Measurements from ENCODE around the gene ELMO1. TPM values are rescaled to one million over a fixed set of nuclear protein-coding genes. Genes with fewer than 3 reads are reported as not detected.

The ELMO1 gene
- total RNA-seq, 1 donor from 2014 or later, result 139 TPM

DNA sequence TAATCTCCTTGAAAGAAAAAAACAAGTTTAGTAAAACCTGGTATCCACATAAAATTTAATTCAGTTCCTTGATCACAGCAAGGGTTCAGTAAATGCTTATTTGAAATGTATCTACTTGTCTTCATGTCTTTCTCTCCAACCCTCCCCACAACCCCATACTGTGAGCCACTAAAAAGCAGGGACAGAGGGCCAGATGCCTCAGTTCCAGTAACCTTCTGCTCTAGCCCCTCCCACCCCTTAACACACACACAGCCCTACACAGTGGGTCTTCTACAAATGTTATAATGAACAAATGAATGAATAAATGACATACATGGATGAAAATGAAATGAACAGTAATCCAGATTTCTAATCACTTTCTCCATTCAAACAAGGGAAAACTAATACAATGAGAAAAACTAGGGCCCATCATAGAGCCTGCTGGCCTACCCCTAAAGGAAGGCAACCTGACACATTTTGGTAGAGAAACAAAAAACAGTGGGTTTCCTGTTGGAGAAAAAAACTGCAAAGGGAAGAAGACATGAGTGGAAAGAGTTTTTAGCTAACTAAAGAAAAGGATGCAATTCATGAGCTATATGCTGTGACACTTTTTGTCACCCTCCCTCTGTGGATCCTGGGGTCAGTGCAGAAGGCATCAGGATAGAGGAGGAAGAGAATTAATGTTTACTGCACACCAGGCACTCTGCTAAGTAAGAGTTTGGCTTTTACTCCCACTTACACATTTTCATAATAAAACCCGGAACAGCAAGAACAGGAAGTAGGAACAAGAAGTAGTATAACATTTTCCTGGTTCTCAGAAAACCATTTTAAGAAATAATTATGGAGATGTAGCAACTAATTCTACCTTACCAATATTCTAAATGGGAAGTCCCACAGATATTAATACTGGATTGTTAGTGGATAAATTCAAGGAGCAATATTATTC is 38.1 kb downstream of the ELMO1 start:
- intact Hi-C loops (cut with micrococcal nuclease), result no loop called here

DNA sequence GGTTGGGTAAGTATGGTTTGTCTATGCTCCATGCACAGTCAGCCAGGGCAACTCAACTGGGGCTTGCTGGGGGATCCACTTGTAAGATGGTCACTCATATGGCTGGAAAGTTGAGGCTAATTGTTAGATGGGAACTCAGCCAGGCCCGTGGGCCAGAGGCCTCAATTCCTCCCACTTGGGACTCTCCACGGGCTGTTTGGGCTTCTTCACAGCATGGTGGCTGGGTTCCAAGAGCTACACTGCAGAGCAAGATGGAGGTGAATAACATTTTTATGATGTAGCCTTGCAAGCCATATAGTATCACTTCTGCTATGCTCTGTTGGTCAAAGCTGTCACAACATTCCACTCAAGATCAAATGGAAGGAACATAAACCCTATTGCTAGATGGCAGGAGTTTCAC is 39.2 kb downstream of the ELMO1 start:
- intact Hi-C loops (cut with micrococcal nuclease), result loop anchor here (2.0 to 5.0 kb wide), 3 partner anchors 39 to 57 kb away; partner anchors contain the start of gene ELMO1

DNA sequence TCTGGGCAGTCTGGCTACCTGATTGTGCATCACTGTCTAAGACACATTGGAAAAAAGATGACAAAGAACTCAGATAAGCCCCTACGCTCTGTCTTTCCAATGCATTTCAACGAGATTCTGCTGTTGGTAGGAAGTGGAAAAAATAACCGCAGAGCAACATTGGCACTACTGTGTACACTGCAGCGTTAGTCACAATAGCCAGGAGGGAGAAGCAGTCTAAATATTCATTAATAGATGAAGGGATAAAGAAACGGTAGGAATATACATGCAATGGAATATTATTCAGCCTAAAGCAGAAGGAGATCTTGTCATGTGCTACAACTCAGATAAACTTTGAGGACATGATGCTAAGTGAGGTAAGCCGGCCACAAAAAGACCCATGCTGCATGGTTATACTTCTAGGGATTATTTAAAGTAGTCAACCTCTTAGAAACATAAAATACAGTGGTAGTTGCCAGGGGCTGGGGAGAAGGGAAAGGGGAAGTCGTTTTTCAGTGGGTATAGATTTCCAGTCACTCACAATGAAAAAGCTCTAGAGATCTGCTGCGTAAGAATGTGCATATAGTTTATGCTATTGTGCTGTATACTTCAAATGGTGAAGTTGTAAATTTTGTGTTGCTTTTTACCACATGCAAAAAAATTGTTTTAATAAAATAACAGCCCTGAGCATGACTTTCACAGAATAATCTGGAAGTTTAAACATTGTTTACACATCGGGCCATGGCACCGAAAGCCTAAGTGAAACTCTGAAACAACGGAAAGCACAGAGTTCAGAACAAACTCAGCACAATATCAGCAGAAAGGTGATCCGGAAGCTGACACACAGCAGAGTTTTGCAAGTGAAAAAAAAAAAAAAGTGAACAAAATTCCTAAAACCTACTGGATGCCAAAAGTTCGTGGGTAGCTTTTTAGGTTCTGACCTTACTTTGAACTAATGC is 40.1 kb downstream of the ELMO1 start:
- intact Hi-C loops (cut with micrococcal nuclease), result loop anchor here (2.0 to 5.0 kb wide), 3 partner anchors 40 to 56 kb away; partner anchors contain the start of gene ELMO1

DNA sequence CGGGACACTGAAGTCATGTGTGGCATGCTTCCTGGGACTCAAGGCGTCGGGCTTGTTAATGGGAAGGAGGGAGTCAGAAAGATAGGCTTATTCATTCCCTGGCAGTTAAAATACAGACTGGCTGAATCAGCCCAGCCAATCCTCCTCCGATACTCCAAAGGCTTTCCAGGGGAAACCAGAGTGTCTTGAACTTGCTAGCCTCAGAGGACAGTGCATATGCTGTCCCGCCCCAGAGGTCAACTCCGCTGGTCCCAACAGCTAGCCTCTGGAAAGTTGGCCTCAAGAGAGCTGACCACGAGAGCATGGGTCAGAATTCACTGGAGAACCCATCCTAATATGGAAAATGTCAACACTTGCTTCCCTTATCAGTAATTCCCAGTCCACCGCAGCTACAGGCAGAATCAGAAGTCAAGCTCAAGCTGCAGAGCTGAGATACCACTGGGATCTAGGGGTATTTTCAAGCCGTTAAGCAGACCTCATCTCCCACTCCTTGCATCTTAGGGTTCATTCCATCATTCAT is 43.0 kb downstream of the ELMO1 start:
- intact Hi-C loops (cut with micrococcal nuclease), result loop anchor here (5.0 kb wide), 2 partner anchors 38 to 53 kb away; no protein-coding TSS in a partner anchor

DNA sequence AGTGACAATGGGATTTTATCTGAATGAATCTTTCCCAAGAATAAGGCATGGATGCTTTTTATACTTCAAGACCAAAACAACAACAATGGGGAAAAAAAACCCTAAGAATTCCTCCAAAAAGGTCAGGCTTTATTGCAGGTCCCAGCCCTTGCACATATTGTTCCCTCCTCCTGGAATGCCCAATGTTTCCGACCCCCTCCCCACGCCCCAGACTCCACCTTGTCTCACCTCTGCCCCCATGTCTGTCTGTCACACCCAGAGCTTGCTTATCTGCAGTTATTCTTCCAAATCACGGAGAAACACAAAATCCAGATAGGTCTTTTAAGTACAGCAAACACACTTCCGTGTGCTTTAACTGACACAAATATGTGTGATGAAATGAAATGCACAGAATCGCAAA is 43.5 kb downstream of the ELMO1 start:
- intact Hi-C loops (cut with micrococcal nuclease), result loop anchor here (5.0 kb wide), 2 partner anchors 38 to 53 kb away; no protein-coding TSS in a partner anchor

DNA sequence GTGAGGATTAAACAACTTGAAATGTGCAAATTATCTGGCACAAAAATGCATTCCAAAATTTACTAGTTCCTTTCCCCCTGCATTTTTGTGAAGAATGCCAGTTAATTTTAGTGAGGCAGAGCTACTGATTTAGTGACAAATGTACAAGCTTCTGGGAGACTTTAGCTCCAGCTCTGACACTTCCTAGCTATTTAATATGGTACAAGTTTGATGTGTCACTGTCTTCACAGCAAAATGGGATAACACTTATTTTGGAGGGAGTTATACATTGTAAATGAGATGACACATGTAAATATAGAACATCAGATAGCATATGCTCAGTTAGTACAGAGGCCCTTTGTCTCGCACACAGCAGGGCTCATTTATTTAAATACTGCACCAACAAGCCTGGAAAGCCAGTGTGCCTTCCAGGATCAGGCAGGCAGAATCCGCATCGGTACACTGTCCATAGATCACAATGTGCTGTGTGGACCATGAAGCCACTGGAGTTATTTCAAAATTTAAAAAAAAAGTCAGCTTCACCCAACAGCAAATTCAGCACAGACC is 48.7 kb downstream of the ELMO1 start:
- intact Hi-C loops (cut with micrococcal nuclease), result no loop called here

DNA sequence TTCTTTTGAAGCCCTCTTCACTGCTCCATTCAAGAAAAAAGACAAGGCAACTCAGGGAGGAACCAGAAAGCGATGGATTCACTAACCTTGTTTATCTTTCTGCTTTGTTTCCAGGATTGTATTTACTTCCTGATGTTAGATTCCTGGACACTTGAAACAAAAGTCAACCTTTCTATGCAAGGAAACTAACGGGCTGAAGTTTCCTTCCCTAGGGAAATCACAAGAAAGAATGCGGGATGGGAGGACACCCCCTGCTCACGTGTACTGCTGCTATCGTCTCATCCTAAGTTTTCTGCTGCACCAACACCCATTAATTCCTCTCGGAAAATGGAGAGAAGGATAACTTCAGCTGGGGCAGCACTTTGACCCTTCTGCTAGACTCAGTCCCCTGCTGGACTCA is 50.3 kb downstream of the ELMO1 start:
- intact Hi-C loops (cut with micrococcal nuclease), result no loop called here

DNA sequence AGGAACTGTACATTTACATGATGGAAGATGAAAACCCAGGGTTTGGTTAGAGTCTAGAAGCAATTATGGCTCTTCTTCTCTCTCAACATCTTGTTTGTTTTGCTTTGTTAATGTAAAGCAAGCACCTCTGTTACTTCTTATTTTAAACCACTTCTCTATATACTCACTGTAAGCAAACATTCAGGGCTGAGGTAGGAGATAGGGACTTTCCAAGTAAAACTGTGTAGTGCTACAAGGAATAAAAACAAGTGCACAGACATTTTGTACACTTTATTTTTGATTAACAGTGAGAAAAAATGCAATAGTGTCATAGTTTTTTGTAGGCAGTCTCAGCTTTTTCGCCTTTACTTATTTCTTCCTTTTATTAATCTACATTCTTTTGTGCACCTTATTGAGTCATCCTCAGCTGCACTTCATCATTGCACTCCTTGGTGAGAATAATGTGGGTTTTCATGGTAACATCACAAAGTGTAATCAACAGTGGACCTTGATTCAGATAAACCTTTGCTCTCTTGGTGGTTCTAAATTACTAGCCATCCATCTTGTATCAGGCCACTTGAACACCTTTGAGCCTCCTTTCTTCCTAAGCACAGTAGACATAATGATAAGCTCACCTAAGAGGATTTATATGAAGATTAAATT is 52.9 kb downstream of the ELMO1 start:
- intact Hi-C loops (cut with micrococcal nuclease), result no loop called here

DNA sequence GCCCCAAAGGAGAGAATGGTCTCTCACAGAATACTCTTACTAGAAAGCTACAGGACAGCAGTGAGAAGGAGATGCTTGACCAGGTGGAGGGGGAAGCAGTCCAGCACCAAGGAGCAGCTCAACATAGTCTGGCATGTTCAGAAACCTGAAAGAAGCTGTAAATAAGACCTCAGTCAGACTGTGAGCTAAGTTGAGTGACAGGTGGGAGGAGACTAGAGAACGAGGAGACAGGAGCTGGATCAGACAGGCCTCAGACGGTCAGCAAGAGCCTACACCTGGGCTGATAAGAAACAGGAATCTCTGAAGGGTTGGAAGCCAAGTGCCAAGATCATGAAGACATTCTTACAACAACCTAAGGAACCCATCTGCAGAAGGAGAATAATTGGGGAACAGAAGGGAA is 54.5 kb downstream of the ELMO1 start:
- intact Hi-C loops (cut with micrococcal nuclease), result no loop called here

DNA sequence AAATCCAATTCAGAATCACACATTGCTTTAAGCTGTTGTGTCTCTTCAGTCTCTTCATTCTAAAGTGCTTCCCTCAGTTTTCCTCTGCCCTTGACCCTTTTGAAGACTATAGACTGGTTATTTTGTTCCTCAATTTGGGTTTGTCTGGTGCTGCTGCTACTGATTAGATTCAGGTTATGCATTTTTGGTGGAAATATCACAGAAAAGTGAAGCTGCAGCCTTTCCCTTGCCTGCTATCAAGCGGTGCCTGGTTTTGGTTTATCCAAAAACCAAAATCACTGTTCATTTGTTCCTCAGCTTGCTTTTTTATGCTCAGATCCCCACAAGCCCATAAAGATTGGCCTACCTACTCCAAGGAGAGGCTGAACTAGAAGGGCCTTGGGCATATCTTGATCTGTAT is 55.2 kb downstream of the ELMO1 start:
- intact Hi-C loops (cut with micrococcal nuclease), result no loop called here

DNA sequence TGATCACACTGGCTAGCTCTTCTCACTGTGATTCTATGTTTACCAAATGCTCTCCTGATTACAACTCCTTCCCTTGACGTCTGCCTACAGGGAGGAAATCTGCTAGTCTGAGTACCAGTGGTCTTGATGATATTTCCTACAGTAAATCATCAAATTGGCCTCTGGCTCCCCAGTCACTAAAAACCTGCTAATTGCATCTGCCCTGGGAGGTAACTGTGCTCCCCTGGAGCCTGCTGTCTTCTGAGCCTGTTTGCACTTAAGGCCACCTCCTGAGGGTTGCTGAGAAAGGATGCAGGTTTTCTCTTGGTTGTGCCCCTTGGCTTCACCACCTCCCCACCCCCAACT is 56.0 kb downstream of the ELMO1 start:
- intact Hi-C loops (cut with micrococcal nuclease), result no loop called here

DNA sequence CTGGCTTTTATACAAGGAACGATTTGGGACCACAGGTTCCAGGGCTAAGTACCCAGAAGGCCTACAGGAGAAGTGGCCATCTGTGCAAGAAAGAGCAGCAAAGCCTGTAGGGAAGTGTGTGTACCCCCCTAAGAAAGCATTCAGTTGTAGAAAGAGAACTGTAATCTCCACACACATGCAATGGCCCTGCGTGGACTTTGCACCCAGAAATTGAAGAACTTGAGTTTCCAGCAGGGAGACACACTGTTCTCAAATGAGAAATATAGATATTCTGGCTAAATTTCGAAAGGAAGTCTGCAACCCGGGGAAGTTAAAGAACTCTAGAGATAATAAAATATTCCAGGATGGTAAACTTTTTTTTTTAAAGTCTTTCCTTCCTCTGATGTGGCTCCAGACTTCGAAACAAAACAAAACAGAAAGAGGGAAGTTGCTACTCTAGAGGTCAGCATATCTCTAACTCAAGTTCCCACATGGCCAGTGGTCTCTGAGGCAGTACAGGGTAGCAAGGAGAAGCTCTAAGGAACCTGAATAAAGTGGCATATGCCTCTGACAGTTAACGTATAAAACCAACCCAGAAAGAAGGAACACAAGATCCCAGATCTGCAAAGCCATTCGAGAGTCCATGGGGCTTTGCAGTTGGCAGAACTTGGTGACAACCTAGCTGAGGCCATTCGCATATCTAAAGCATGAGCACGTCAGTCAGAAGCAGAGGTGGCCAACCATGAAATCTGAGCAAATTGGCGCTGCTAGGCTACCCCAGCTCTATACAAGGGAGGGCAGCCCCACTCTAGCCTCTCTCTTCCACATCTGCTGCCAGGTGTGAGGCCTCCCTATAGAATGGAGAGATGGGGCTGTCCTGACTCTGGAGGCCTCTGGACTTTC is 56.6 kb downstream of the ELMO1 start:
- intact Hi-C loops (cut with micrococcal nuclease), result no loop called here

DNA sequence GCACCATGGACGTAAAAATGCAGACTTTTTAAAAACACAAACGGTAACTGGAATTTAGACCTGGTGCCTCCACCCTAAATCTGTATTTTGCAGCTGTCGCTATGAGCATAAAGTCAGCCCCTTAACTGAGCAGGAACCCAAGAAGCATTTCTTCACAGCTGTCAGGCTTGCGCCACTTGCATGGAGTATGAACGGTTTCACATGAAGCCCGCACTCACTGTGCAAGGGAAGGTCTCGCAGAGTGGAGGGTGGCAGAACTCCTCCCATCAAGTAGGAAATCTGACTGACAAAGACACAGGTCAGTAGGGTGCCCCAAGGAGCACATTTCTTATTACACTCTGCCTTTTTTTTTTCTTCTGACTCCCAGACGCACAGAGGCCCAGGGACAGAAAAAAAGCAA is 58.5 kb downstream of the ELMO1 start:
- intact Hi-C loops (cut with micrococcal nuclease), result no loop called here

DNA sequence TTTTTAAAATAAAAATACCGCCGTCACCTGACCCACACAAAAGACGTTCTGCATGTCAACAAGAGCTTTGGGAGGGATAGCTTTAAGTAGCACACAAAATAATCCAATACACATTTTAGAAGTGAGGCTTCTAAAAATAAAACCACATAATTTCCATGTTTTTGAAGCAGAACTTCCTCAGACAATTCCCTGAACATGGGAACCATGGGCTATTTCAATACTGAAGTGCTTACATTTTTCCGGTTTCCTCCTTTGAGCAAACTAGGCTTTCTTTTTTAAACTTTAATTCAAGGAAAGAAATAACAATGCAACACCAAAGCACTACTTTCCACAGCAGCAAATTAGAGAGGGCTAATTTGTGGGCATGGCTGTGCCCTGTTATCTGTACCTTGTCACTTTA is 59.9 kb downstream of the ELMO1 start:
- intact Hi-C loops (cut with micrococcal nuclease), result no loop called here

DNA sequence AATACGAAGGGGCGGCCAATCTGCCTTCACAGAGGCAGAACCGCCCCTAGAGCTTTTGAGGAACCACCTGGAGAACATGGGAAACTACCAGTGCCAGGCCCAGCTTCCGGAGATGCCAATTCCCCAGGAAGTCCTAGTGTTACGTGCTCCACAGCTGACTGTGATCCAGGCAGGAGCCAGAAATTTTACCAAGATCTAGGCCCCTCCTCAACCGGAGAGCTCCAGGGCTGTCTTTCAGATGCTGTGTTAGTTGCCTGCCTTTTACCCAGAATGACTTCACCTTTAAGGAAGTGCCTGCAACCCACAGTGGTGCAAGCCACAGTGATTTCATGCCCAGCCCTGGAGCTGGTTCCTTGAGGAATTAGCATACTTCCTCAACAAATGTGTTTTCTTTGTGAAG is 62.9 kb downstream of the ELMO1 start:
- intact Hi-C loops (cut with micrococcal nuclease), result no loop called here

DNA sequence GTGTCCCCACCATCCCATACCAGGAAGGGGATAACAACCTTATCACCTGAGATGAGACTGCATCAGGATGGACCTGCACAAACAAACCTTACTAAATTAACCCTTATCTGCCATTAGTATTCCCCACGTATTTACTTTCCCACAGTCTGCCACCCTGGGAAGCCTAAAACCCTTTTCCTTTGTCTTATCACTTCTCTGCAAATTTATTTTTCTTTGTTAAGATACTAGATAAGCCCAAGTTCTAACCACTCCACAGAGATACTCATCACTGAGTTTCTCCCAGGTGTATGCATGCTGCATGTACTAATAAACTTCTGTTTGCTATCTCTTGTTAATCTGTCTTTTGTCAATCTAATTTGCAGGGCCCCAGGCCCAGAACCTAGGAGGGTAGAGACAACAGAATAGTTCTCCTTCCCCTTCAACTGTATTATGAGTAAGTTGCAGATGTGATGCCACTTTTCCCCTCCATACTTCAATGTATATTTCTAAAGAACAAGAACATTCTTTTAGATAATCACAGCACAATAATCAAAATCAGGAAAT is 66.0 kb downstream of the ELMO1 start:
- intact Hi-C loops (cut with micrococcal nuclease), result no loop called here

DNA sequence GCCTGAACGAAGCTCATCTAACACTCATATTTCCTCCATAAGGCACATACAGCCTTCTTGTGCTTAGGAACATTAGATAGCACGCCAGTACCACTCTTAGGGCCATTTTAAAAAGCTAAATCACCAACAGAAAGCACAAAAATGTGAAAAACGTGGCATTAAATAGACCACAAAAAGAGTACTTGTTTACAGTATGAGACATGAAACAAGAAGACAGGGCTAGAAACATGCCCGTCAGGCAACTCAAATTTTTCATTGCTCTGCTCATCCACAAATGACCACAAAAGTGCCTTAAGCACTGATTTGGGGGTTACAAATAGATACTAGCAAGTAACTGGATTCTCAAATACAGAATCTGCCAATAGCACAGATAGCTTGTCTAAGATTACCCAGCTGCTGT is 67.8 kb downstream of the ELMO1 start:
- intact Hi-C loops (cut with micrococcal nuclease), result no loop called here

DNA sequence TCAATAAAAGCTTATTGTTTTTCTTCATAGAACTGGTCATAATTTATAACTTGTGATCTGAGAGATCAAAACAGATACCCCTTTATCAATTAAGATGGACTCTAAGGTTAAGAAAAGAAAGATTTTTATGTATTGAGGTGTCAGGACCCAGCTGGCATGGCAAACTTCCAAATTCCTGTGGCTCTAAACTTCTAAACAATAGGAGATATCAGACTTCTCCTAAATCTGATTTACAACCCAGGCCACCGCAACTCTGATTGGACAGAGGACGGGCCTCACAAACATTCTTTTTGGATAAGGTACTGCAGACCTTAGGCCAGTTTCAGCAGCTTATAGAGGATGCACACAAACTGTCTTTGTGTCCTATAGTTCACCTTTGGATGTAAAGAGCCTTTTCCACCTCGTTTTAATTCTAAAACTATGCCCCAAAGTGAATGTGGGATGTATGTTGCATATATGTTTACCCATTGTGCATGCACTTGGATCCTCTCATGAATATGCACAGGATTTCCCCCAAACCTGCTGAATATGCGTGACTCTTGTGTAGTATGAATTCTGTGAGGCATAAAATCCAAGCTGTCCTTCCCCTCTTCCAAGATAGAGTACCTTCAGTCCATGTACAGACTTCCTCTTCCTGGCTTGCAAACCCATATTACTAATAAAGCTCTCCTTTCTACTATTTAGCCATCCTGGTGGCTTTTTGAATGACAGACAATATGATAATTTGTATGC is 69.0 kb downstream of the ELMO1 start:
- intact Hi-C loops (cut with micrococcal nuclease), result no loop called here

DNA sequence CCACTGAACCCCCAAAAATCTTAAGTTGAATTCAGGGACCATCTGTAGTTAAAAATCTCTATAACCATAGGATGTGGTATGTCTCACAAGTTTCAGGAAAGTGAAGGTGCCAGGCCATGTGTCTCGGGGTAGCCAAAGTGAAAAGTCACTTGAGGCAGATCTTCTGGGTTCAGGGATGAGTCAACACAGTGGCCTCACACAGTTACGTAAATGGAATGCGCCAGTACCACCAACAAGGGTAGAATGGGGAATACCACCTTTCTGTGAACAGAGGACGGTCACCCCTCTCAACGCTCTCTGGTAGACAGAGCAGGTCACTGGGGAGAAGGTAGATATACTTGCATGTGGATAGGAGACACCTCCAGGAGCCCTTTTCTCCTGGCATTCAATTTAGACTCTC is 71.4 kb downstream of the ELMO1 start:
- intact Hi-C loops (cut with micrococcal nuclease), result loop anchor here (2.0 kb wide), 1 partner anchor 22 kb away; no protein-coding TSS in a partner anchor
